ENCODE results near the gene MACF1.

- TF ChIP-seq POLR2A (IDR thresholded peaks at IDR 0.05; ENCODE audit: low read length) (no peak), GATA1 (IDR thresholded peaks at IDR 0.05; ENCODE audit: low read depth, low read length) (no peak)
These were observed 200.4 kb downstream of the MACF1 start for GRCh38 chr1:39404876-39405275.
